HG02852 (cell line): ENCODE data around the gene UROS.

Experiments
- ATAC-seq: cut with Tn5 transposase; IDR thresholded peaks from one replicate; pipeline ENCODE4 v1.9.1; 2021; ENCODE audit warnings: mild to moderate bottlenecking, moderate library complexity; ENCODE audit not compliant: unreplicated experiment

Gene UROS

DNA sequence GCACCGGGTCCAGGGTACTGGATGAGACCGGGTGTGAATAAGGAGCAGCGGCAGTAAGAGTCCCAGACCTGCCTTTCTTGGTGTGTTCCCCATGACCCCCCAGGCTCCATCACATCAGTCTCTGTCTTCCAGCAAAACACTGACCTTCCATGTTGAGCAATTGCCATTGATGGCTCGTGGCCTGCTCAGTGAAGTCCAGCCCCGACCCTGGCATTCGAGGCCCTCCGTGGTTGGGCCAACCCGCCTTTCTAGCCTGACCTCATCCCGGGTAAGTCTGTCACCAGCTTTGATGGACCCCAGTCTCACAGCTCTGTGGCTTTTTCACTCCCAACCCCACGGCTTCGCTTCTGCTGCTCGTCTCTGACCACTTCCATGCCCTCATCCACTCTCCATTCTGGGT is 53.9 kb downstream of the UROS start:
- ATAC-seq: no peak

DNA sequence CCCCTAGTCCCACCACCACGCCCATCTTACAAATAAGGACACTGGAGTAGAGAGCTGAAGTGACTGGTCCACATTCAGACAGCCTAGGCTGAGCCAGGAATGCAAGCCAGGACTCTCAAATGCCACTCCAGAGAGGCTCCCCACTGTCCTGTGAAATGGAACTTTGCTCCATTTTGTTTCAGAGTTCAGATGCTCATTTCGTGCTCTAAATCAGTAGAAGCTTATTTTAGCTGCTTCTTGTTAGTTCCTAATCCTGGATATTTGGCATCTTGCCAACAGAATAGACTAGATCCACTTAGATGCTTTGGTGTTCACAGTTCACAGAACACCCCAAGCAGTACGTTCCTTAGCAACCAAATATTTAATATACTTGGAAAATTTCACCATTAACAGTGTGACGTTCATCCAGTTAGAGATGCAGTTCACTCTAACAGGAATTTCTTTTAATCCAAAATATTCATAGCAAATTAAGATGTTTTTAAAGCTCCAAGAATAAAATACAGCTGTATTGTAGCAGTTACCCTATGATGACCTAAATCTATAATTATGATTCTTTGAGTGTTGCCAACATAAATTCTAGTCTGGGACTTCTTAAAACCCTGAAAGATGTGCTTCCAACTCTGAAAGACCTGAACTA is 54.7 kb downstream of the UROS start:
- ATAC-seq: no peak

GRCh38 chr10:125766511-125766910 is 56.5 kb downstream of the UROS start:
- ATAC-seq: no peak

GRCh38 chr10:125765835-125766234 is 57.2 kb downstream of the UROS start:
- no peak for ATAC-seq

DNA sequence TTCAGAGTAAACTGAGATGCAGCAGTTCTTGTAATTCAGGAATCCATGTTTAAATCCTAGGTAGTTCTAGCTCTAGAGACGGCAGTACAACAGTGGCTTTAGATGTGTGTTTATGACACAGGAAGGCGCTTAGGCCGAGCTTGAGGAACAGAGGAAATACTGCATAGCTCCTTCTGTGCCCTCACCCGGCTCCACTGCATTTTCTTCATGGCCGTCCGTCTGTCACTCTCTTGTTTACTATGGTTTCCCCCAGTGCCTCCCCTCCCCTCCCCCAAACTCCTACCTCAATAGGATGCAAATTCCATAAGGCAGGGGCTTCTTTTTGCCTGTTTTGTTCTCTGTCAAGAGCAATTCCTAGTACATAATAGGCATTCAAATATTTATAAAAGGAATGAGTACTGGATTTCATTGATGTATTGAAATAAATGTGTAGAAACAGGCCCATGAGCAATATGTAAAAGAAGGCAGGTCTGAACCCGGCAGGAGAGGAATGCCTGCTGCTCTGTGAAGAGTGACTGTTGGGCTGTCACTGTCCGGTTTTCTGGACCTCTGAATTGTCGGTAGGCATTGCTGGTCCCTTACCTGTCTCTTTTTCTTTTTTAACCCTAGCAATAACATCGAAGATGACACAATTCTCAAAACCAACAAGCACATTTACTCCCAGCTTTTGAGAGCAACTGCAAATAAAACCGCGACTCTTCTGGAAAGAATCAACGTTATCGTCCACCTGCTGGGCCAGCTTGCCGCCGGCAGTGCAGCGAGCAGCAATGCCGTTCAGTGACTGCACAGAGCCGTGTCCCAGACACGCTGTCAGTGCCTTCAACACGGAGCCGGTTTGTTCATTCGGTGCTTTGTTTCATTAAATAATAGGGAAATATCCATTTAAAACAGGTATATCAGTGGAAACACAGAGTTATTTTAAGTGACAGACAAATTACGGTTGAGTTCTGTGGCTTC is 60.1 kb downstream of the UROS start:
- no peak for ATAC-seq

DNA sequence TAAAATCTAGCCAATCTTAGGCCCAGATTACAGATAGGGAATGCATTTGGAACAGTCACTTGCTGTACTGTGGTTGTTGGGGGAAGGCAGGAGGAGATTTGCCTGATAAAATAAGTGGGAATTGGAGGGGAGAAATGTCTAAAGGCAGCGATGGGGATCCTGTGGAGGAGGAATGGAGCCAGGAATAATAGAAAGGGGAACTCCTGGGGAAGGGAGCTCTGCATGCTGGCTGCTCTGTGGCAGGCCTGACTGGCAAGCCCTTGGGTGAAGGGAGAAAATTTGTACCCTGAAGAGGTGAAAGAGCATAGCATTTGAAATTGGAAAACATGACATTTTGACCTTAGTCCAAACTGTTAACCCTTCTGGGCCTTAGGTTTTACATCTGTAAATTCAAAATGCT is 61.1 kb downstream of the UROS start:
- ATAC-seq: no peak

GRCh38 chr10:125757742-125758141 is 65.3 kb downstream of the UROS start:
- no peak for ATAC-seq

GRCh38 chr10:125756853-125757487 is 66.1 kb downstream of the UROS start:
- no peak for ATAC-seq

GRCh38 chr10:125756196-125756595 is 66.9 kb downstream of the UROS start:
- ATAC-seq: no peak

- ATAC-seq: no peak
Observed at GRCh38 chr10:125747417-125747816, 75.6 kb downstream of the UROS start.

DNA sequence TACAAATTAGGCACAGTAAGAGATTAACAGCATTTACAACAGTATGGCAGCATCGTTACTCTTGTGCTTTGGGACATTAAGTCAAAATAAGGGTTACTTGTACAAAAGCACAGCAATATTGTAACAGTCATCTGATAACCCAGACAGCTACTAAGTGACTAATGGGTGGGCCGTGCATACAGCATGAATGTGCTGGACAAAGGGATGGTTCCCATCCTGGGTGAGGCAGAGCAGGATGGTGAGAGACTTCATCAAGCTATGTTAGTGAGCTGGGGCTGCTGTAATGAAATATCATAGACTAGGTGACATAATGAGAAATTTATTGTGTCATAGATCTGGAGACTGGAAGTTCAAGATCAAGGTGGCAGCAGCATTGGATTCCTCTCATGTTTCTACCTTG is 78.1 kb downstream of the UROS start:
- ATAC-seq: no peak

- no peak for ATAC-seq
Observed at GRCh38 chr10:125742465-125742864, 80.6 kb downstream of the UROS start.

DNA sequence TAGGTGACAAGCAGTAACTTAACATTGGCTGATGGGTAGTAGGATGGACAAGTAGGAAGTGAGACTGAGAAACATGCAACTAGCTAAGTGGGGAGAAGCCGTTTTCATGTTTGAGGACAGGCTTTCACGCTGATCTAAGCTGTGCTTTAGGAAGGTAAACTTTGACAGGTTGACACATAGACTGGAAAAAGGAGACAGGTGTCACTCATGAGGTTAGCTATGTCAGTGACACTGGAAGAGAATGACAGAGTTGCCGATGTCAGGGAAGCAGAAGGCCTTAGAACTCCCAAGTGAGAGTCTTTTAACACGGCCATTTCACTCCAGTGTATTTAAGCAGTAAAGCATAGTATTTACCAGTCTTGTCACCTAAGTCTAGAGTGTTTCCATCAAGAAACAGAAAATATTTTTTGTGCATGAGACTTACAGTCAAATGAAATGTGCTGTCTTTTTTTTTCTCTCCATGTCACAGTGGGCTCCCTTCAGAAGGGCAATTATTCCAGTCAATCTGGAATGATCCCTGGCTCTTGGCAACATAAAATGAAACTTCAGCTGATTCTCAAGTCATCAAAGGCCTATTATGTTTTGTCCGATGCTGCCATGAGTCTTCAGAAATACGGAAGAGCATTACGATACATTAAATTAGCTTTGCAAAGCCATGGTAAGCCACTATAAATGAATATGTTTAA is 82.9 kb downstream of the UROS start:
- no peak for ATAC-seq
